Endothelial cell of umbilical vein (primary cell): ENCODE measurements around the gene PARP1. TPM values are rescaled to one million over a fixed set of nuclear protein-coding genes. Genes with fewer than 3 reads are reported as not detected.

Experiments
- BruUV-seq: library from RNA; stranded (reverse); fragments of 400-500 nt; replicated peaks from 2 replicates; lab custom pipeline; 2021; lab: Mats Ljungman, UMichigan
- CTCF ChIA-PET: fragments of 300-600, 350-600 bp; sonication (Branson Sonifier 250); formaldehyde crosslinking; loops from one replicate; lab custom pipeline; 2021; ENCODE audit warnings: antibody characterized with exemption, inconsistent platforms; lab: Charles Lee
- POLR2A ChIA-PET: fragments of 300-600, 350-600 bp; sonication (Branson Sonifier 250); formaldehyde crosslinking; loops from one replicate; lab custom pipeline; 2021; ENCODE audit warnings: antibody characterized with exemption, inconsistent platforms; lab: Charles Lee
- DNase-seq: peaks from one replicate; pipeline ENCODE4 v3.0.0-alpha.2; 2011; ENCODE audit warnings: low read depth, low spot score
- FAIRE-seq: peaks from 2 replicates; lab custom pipeline; 2011; peaks lifted over from hg19 to GRCh38; lab: Jason Lieb, UNC
- H2AFZ ChIP-seq: 2 replicates; pipeline ENCODE4 v1.6.0; 2012; ENCODE audit warnings: low read depth, low read length, control low read depth, inconsistent platforms
- H3K27ac ChIP-seq: 2 replicates; pipeline ENCODE4 v1.5.1; 2011; ENCODE audit warnings: low read depth, mild to moderate bottlenecking, control low read depth, low read length, moderate library complexity; ENCODE audit not compliant: insufficient read depth
- H3K27me3 ChIP-seq, 2 experiments: 2 replicates each; pipeline versions ENCODE4 v1.6.0 to v1.6.1; 2011; ENCODE audit warnings: low read length in 2 of 2, mixed read lengths in 1 of 2; ENCODE audit not compliant: control insufficient read depth in 2 of 2, insufficient read depth in 2 of 2
- H3K36me3 ChIP-seq, 2 experiments: 2 replicates in 1 of 2; 3 replicates in 1 of 2; pipeline ENCODE4 v1.5.1; 2011; ENCODE audit warnings: low read length in 2 of 2, mild to moderate bottlenecking in 1 of 2, moderate library complexity in 1 of 2; ENCODE audit not compliant: control insufficient read depth in 2 of 2, insufficient read depth in 2 of 2; ENCODE audit errors: extremely low read depth in 1 of 2
- H3K4me1 ChIP-seq: 3 replicates; pipeline ENCODE4 v1.5.1; 2011; ENCODE audit warnings: mild to moderate bottlenecking, low read length; ENCODE audit not compliant: control insufficient read depth, insufficient read depth; ENCODE audit errors: extremely low read depth
- H3K4me2 ChIP-seq: 2 replicates; pipeline ENCODE4 v1.6.1; 2011; ENCODE audit warnings: low read length, control low read depth, mixed read lengths; ENCODE audit not compliant: insufficient read depth
- H3K4me3 ChIP-seq, 3 experiments: fragments of 200-600 bp in 1 of 3; sonication (generic), shearing (Covaris generic) in 1 of 3; replicated peaks in 1 of 3; 2 replicates each; pipeline ENCODE4 v1.5.1; 2011 to 2016; ENCODE audit warnings: control low read depth in 3 of 3, low read length in 3 of 3, mild to moderate bottlenecking in 2 of 3, inconsistent platforms in 1 of 3, low read depth in 1 of 3, moderate library complexity in 1 of 3; ENCODE audit not compliant: insufficient read depth in 1 of 3
- H3K79me2 ChIP-seq: 2 replicates; pipeline ENCODE4 v1.6.0; 2012; ENCODE audit warnings: low read length, inconsistent platforms; ENCODE audit not compliant: control insufficient read depth, insufficient read depth
- H3K9ac ChIP-seq: replicated peaks from 2 replicates; pipeline ENCODE3; 2011; ENCODE audit warnings: low read length, control low read depth; ENCODE audit not compliant: insufficient read depth; ENCODE audit errors: extremely low read depth
- H3K9me1 ChIP-seq: replicated peaks from 3 replicates; pipeline ENCODE4 v1.6.0; 2011; ENCODE audit warnings: mild to moderate bottlenecking, low read length; ENCODE audit not compliant: control insufficient read depth, insufficient read depth; ENCODE audit errors: extremely low read depth
- H3K9me3 ChIP-seq: replicated peaks from 2 replicates; pipeline ENCODE4 v1.5.1; 2012; ENCODE audit warnings: low read length, inconsistent platforms; ENCODE audit not compliant: control insufficient read depth, insufficient read depth
- H4K20me1 ChIP-seq: replicated peaks from 2 replicates; pipeline ENCODE3; 2011; ENCODE audit warnings: mild to moderate bottlenecking, low read length; ENCODE audit not compliant: control insufficient read depth, insufficient read depth; ENCODE audit errors: extremely low read depth
- CTCF ChIP-seq, 2 donors: IDR thresholded peaks; 1 replicate in 1 of 2; 2 replicates in 1 of 2; pipeline ENCODE4 v1.5.1; 2011; ENCODE audit warnings: low read length in 2 of 2, mild to moderate bottlenecking in 2 of 2, moderate library complexity in 2 of 2, control low read depth in 1 of 2, inconsistent platforms in 1 of 2, low read depth in 1 of 2; ENCODE audit not compliant: insufficient read depth in 1 of 2; ENCODE audit errors: extremely low read depth in 1 of 2
- EZH2 ChIP-seq: IDR thresholded peaks from 2 replicates; pipeline ENCODE4 v1.6.1; 2012; ENCODE audit warnings: borderline replicate concordance, low read depth, mild to moderate bottlenecking, moderate library complexity, low read length, inconsistent platforms; ENCODE audit not compliant: severe bottlenecking
- GATA2 ChIP-seq: IDR thresholded peaks from 2 replicates; pipeline ENCODE4 v1.7.0; 2011; ENCODE audit warnings: low read depth, mild to moderate bottlenecking, moderate library complexity, mixed read lengths, low read length; ENCODE audit not compliant: insufficient read length, insufficient read depth
- JUN ChIP-seq: IDR thresholded peaks from 2 replicates; pipeline ENCODE4 v1.6.1; 2011; ENCODE audit warnings: borderline replicate concordance, low read depth; ENCODE audit not compliant: insufficient read length, insufficient read depth
- MAX ChIP-seq: IDR thresholded peaks from 2 replicates; pipeline ENCODE4 v1.6.1; 2011; ENCODE audit not compliant: insufficient read depth, insufficient read length
- MYC ChIP-seq: IDR thresholded peaks from one replicate; pipeline ENCODE4 v1.6.1; 2011; ENCODE audit warnings: mild to moderate bottlenecking, low read depth, low read length
- POLR2A ChIP-seq: IDR thresholded peaks from 2 replicates; pipeline ENCODE4 v1.6.1; 2012; ENCODE audit warnings: low read depth, mild to moderate bottlenecking, control low read depth, low read length
- POLR2AphosphoS5 ChIP-seq: IDR thresholded peaks from 2 replicates; pipeline ENCODE4 v1.6.1; 2012; ENCODE audit warnings: low read depth, mild to moderate bottlenecking, control low read depth, low read length, moderate library complexity; ENCODE audit not compliant: insufficient read depth
- dilution Hi-C: fragments of 300-500 bp; cut with MboI; formaldehyde crosslinking; loops from one replicate; pipeline ENCODE4 v1.15.0; 2019; ENCODE audit warnings: low sequenced_read_pairs; ENCODE audit not compliant: extremely low pct_ligation_motif_present
- intact Hi-C: fragments of 100-400 bp; cut with micrococcal nuclease; formaldehyde crosslinking; loops from one replicate; pipeline ENCODE4 v1.10.0; 2022
- polyA plus RNA-seq, 4 experiments: library from polyadenylated mRNA; depleted of rRNA in 3 of 4; stranded (reverse) in 3 of 4; unstranded in 1 of 4; fragments of >200 nt; gene quantifications; 2 replicates each; pipeline versions ENCODE4 v1.2.1 to v1.2.3, GENCODE V29; 2011 to 2012; ENCODE audit warnings: missing spikeins in 1 of 4
- total RNA-seq: library from RNA; stranded (reverse); gene quantifications from 2 replicates; pipeline ENCODE4 v1.2.3, GENCODE V29; 2021

Gene PARP1
- total and polyA plus RNA-seq, 2 donors (not counting 3 experiments of a cell fraction or from before 2014, with no cell fraction given), result 136 to 160 TPM

- BruUV-seq, result no TSS peak
- no peaks in the 10 kb centered on the region for H3K79me2 ChIP-seq
- intact Hi-C loops (no loop called here), dilution Hi-C loops (no loop called here)
- DNase-seq (no peak), FAIRE-seq (no peak)
- H3K4me2 ChIP-seq, result no peak overlapping the region
- ChIA-PET CTCF (no interaction called here), POLR2A (no interaction called here)
- H3K4me3 ChIP-seq, result no peak overlapping the region
- H3K36me3 ChIP-seq, result peaks cover 21 to 35% of the 10 kb centered on the region in 2 experiments
- no peak overlapping the region for H2AFZ ChIP-seq
- H3K27me3 ChIP-seq, result no peaks in the 10 kb centered on the region
- H4K20me1 ChIP-seq, result no peaks in the 10 kb centered on the region
- no peak overlapping the region for H3K9ac ChIP-seq
- TF ChIP-seq JUN (no peak), MAX (no peak), GATA2 (no peak), MYC (no peak), CTCF (IDR thresholded peaks at IDR 0.05; ENCODE audit: extremely low read depth in 1 of 2, insufficient read depth in 1 of 2, low read depth in 1 of 2, low read length in 2 of 2) (no peak), POLR2A (no peak), EZH2 (no peak), POLR2AphosphoS5 (no peak)
- H3K9me1 ChIP-seq, result no peaks in the 10 kb centered on the region
- H3K27ac ChIP-seq, result no peak overlapping the region
- no peaks in the 10 kb centered on the region for H3K9me3 ChIP-seq
- peaks cover 6% of the 10 kb centered on the region for H3K4me1 ChIP-seq
These were observed 43.4 kb downstream of the PARP1 start for GRCh38 chr1:226364514-226364899.
